HepG2 (cell line): ENCODE data around the gene CLASP1. TPM values are rescaled to one million over a fixed set of nuclear protein-coding genes. Genes with fewer than 3 reads are reported as not detected.

Experiments used
- ADNP ChIP-seq: sonication (generic); formaldehyde crosslinking; IDR thresholded peaks from 2 replicates; pipeline ENCODE4 v1.4.0; 2020; ENCODE audit warnings: missing genetic modification reagents
- CCDC6 ChIP-seq: sonication (generic); formaldehyde crosslinking; IDR thresholded peaks from 2 replicates; pipeline ENCODE4 v1.8.1; 2022; ENCODE audit warnings: mild to moderate bottlenecking, missing genetic modification reagents, moderate library complexity
- DDIT3 ChIP-seq: sonication (generic); formaldehyde crosslinking; IDR thresholded peaks from 2 replicates; pipeline ENCODE4 v1.4.0; 2020; ENCODE audit warnings: mild to moderate bottlenecking, missing genetic modification reagents
- FOXJ3 ChIP-seq: sonication (generic); formaldehyde crosslinking; IDR thresholded peaks from 2 replicates; pipeline ENCODE4 v1.4.0; 2020; ENCODE audit warnings: missing genetic modification reagents, mild to moderate bottlenecking, borderline replicate concordance
- HDAC2 ChIP-seq: sonication (generic); formaldehyde crosslinking; IDR thresholded peaks from 2 replicates; pipeline ENCODE4 v1.4.0; 2020; ENCODE audit warnings: missing genetic modification reagents
- HNF4A ChIP-seq: sonication (generic); formaldehyde crosslinking; IDR thresholded peaks from 2 replicates; pipeline ENCODE4 v1.4.0; 2020; ENCODE audit warnings: missing genetic modification reagents
- JDP2 ChIP-seq: sonication (generic); formaldehyde crosslinking; IDR thresholded peaks from 2 replicates; pipeline ENCODE4 v1.8.1; 2022; ENCODE audit warnings: missing genetic modification reagents, borderline replicate concordance
- NFIC ChIP-seq: IDR thresholded peaks from 2 replicates; pipeline ENCODE4 v1.6.1; 2012; ENCODE audit warnings: mild to moderate bottlenecking, low read length, inconsistent platforms
- PAF1 ChIP-seq: IDR thresholded peaks from 2 replicates; pipeline ENCODE4 v1.6.1; 2016; ENCODE audit warnings: missing genetic modification reagents, missing compliant biosample characterization
- PLRG1 ChIP-seq: fragments of 450-650 bp; conservative IDR thresholded peaks from 2 replicates; pipeline ENCODE4 v1.6.1; 2016
- RARA ChIP-seq: IDR thresholded peaks from 2 replicates; pipeline ENCODE4 v1.6.1; 2016; ENCODE audit warnings: missing genetic modification reagents, missing compliant biosample characterization
- RFX5 ChIP-seq: IDR thresholded peaks from 2 replicates; pipeline ENCODE4 v1.6.1; 2011; ENCODE audit warnings: low read depth, low read length, improper control_type of control experiment
- SALL1 ChIP-seq: sonication (generic); formaldehyde crosslinking; IDR thresholded peaks from 2 replicates; pipeline ENCODE4 v1.8.0; 2022; ENCODE audit warnings: mild to moderate bottlenecking, missing genetic modification reagents
- SRF ChIP-seq: IDR thresholded peaks from 2 replicates; pipeline ENCODE4 v1.6.1; 2011; ENCODE audit warnings: mild to moderate bottlenecking, low read depth, low read length, moderate library complexity
- STAG1 ChIP-seq: sonication (generic); formaldehyde crosslinking; IDR thresholded peaks from 2 replicates; pipeline ENCODE4 v1.4.0; 2020; ENCODE audit warnings: missing genetic modification reagents
- U2AF2 ChIP-seq: fragments of 200-400 bp; formaldehyde crosslinking; IDR thresholded peaks from 2 replicates; pipeline ENCODE4 v1.6.1; 2017; ENCODE audit warnings: low read depth, mild to moderate bottlenecking, low read length
- XRCC5 ChIP-seq: fragments of 200-400 bp; formaldehyde crosslinking; optimal IDR thresholded peaks from 2 replicates; pipeline ENCODE3; 2017; ENCODE audit warnings: mild to moderate bottlenecking, low read length
- ZBTB44 ChIP-seq: sonication (generic); formaldehyde crosslinking; IDR thresholded peaks from 2 replicates; pipeline ENCODE4 v1.4.0; 2020; ENCODE audit warnings: missing genetic modification reagents
- ZBTB7A ChIP-seq: sonication (generic); formaldehyde crosslinking; IDR thresholded peaks from 2 replicates; pipeline ENCODE4 v1.8.0; 2022; ENCODE audit warnings: mild to moderate bottlenecking, missing genetic modification reagents
- ZFY ChIP-seq: sonication (generic); formaldehyde crosslinking; IDR thresholded peaks from 2 replicates; pipeline ENCODE4 v1.4.0; 2020; ENCODE audit warnings: missing genetic modification reagents
- ZNF296 ChIP-seq: sonication (generic); formaldehyde crosslinking; conservative IDR thresholded peaks from 2 replicates; pipeline ENCODE4 v1.5.0; 2020; ENCODE audit warnings: mild to moderate bottlenecking, missing genetic modification reagents
- ZNF337 ChIP-seq: sonication (generic); formaldehyde crosslinking; IDR thresholded peaks from 2 replicates; pipeline ENCODE4 v1.5.1; 2020; ENCODE audit warnings: missing genetic modification reagents, low read depth, mild to moderate bottlenecking, borderline replicate concordance
- ZNF546 ChIP-seq: sonication (generic); formaldehyde crosslinking; conservative IDR thresholded peaks from 2 replicates; pipeline ENCODE4 v1.8.1; 2023; ENCODE audit warnings: mild to moderate bottlenecking, missing genetic modification reagents
- ZNF629 ChIP-seq: sonication (generic); formaldehyde crosslinking; conservative IDR thresholded peaks from 2 replicates; pipeline ENCODE4 v1.5.0; 2020; ENCODE audit warnings: missing genetic modification reagents
- ZNF646 ChIP-seq: sonication (generic); formaldehyde crosslinking; IDR thresholded peaks from 2 replicates; pipeline ENCODE4 v1.9.0; 2021; ENCODE audit warnings: mild to moderate bottlenecking, missing genetic modification reagents
- ZNF7 ChIP-seq: IDR thresholded peaks from 2 replicates; pipeline ENCODE4 v1.6.1; 2016; ENCODE audit warnings: missing biosample characterization, missing genetic modification reagents
- polyA plus RNA-seq, 8 experiments: library from polyadenylated mRNA; depleted of rRNA in 3 of 8; stranded (reverse) in 7 of 8; unstranded in 1 of 8; fragments of >200 nt; fragmentation: Illumina TruSeq in 4 of 8; extraction: Trizol in 4 of 8; gene quantifications; 2 replicates each; pipeline versions ENCODE4 v1.2.1 to v1.2.3, GENCODE V29; 2011 to 2016; ENCODE audit warnings: low read depth in 4 of 8, missing spikeins in 1 of 8, mixed read lengths in 1 of 8; ENCODE audit not compliant: insufficient read depth in 1 of 8
- total RNA-seq, 5 experiments: library from RNA; depleted of rRNA; stranded (reverse); fragments of >200 nt; fragmentation: Illumina TruSeq; extraction: Trizol; gene quantifications; 2 replicates each; pipeline ENCODE4 v1.2.3, GENCODE V29; 2016; ENCODE audit warnings: low read depth in 1 of 5

Gene CLASP1
- total and polyA plus RNA-seq, 2 of the 13 experiments (the other 11 are each of a cell fraction or from before 2014, with no cell fraction given), result 11.7 to 47.9 TPM

- no peak for TF ChIP-seq ZNF646 (CRISPR knock-in tag)
- TF ChIP-seq CCDC6 (CRISPR knock-in tag), result no peak
- no peak for TF ChIP-seq U2AF2
- no peak for TF ChIP-seq NFIC
- TF ChIP-seq STAG1 (CRISPR knock-in tag), result peak; percentile 67
- TF ChIP-seq JDP2 (CRISPR knock-in tag), result no peak
- no peak for TF ChIP-seq FOXJ3 (CRISPR knock-in tag)
- no peak for TF ChIP-seq ZFY
- no peak for TF ChIP-seq ZNF7
- peak; percentile 84 for TF ChIP-seq XRCC5
- TF ChIP-seq RFX5, result no peak
- TF ChIP-seq SALL1 (CRISPR knock-in tag), result 0 out of 2 replicates have a peak, but pooled peaks have one; percentile 17
- TF ChIP-seq ZNF546 (CRISPR knock-in tag), result no peak
- no peak for TF ChIP-seq PAF1 (CRISPR knock-in tag)
- TF ChIP-seq SRF, result peak; percentile 47; the same call in 1 of the 2 replicates
- TF ChIP-seq ZBTB7A (CRISPR knock-in tag), result peak; percentile 41; the same call in 1 of the 2 replicates
- TF ChIP-seq ADNP, result no peak
- TF ChIP-seq HDAC2 (CRISPR knock-in tag), result no peak
- no peak for TF ChIP-seq ZNF296 (CRISPR knock-in tag)
- TF ChIP-seq DDIT3 (CRISPR knock-in tag), result no peak
- TF ChIP-seq RARA (CRISPR knock-in tag), result no peak
- TF ChIP-seq ZNF629, result 0 out of 2 replicates have a peak, but pooled peaks have one; percentile 12
- peak; percentile 32; the same call in 1 of the 2 replicates for TF ChIP-seq HNF4A
- TF ChIP-seq PLRG1, result no peak
- no peak for TF ChIP-seq ZBTB44
- TF ChIP-seq ZNF337 (CRISPR knock-in tag), result no peak
Measured at GRCh38 chr2:121297217-121297830, 351.9 kb downstream of the CLASP1 start (continued).
